GM18498 (cell line): Measurements from ENCODE around the gene SYNE2.

Experiments used
- ATAC-seq: cut with Tn5 transposase; IDR thresholded peaks from one replicate; pipeline ENCODE4 v1.9.1; 2021; ENCODE audit warnings: mild to moderate bottlenecking, moderate library complexity; ENCODE audit not compliant: unreplicated experiment

SYNE2 gene

DNA sequence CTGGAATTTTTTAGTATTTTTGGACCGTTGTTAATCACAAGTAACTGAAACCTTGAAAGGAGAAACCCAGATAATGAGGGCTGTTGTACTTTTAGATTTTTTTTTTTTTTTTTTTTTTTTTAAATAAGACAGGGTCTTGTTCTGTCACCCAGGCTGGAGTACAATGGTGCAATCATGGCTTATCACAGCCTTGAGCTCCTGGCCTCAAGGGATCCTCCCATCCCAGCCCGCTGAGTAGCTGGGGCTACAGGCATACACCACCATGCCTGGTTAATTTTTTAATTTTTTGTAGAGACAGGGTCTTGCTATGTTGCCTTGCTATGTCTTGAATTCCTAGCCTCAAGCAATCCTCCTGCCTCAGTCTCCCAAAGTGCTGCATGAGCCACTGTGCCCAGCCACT is 211.6 kb downstream of the SYNE2 start:
- ATAC-seq = no peak

DNA sequence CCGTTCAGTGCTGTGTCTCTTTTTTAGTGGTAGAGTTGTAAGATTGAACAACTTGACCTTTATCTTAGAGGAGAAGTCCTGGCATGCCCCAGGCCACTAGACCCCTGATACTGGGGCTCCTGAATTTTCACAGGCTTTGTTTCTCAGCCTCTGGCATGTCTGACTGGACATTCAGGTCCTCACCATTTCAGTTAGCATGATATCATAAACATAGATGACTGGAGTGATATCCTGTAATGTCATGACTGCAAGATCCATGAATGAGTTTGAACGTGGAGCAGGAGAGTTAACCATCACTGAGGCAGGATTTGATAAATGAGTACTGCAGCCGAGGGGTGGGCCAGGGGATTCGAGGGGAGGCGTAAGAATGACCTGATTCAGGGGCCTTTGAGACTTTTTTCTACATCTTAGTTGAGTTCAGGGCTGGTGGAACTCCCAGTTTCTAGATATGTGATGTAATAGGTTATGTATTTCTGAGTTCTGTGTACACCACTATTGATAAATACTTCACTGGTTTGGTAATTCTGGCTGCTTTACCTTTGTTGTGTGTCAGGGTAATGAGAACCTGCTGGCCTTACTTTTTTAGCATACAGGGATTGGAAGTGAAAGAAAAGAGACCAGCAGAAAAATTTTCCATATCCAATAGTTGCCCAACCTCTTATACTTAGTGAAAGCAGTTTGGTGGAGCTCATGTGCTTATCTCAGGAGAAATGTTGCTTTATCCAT is 217.0 kb downstream of the SYNE2 start:
- no peak for ATAC-seq

DNA sequence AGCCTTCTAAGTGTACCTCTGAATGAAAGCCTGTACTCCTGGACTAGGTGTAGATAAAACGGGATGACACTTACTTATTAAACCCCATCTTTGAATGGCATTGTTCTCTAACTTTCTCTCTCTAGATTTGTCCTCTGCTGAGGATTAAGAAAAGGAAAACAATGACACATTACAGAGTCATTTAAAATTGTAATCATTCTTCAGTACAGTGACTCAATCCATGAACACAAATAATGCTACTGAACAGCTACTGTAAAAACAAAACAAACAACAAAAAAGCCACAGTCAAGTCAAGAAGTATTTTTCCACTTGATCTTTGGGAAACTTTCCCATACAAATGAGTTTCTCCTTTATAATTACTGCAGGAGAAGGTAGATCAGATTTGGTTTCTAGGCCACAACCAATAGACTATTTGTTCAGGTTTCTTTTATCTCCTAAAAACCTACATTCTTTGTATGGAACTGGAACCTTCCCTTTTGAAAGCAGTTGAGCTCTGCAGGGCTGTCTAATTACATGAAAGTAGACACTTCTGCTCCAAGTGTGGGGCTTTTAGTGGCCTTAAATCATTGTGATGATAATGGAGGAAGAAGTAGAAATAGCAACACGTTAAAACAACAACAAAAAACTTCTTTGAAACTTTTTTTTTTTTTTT is 222.3 kb downstream of the SYNE2 start:
- no peak for ATAC-seq

DNA sequence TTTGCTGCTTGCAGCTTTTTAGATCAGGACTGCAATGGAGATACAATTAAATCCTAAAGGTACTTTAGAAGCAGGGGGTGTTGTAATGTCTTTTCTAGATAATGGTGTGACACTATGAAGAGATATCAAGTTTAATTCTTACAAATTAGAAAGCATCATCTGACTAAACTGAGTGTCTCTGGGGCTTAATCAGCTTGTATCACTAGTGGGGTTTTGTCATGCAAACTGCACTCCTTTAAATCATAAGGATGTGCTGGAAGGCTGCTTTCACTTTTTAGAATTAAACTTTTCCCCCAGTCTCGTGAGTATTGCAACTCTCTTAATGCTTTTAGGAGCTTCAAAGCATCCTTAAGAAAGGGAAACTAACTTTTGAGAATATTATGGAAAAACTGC is 222.8 kb downstream of the SYNE2 start:
- no peak for ATAC-seq

DNA sequence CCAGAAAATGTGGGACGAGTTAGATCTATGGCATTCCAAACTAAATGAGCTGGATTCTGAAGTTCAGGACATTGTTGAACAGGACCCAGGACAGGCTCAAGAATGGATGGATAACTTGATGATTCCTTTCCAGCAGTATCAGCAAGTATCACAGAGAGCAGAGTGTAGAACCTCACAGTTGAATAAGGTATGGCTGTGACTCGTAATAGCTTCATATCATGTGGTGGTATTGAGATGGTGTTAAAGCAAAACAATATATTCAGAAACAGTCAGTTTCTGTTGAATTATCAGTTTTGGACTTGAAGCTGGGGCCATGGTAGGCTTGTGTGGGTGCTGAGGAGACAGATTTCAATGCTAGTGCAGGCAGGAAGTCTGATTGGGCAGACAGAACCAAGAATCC is 227.6 kb downstream of the SYNE2 start:
- no peak for ATAC-seq

DNA sequence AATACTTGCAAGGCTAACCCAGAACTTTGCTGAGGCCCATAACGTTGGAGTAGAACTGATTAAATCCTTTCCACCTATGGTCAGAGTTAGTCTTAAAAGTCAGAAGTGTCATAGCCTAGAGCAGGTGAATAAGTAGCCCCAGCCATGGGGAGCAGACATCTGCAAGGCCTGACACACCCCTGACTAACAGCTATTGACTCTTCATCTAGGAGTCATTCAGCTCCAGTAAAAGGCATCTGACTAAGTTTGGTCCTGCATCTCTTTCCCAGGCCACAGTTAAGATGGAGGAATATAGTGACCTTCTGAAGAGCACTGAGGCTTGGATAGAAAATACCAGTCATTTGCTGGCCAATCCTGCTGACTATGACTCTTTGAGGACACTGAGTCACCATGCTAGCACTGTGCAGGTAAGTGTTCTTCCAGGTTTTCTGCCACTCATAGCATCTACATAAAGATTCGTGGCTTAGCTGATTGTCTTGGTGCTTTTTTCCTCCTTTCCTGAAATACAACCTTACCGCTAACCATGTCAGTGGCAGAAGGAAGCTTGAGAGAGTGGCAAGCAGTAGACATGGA is 228.5 kb downstream of the SYNE2 start:
- ATAC-seq = no peak

DNA sequence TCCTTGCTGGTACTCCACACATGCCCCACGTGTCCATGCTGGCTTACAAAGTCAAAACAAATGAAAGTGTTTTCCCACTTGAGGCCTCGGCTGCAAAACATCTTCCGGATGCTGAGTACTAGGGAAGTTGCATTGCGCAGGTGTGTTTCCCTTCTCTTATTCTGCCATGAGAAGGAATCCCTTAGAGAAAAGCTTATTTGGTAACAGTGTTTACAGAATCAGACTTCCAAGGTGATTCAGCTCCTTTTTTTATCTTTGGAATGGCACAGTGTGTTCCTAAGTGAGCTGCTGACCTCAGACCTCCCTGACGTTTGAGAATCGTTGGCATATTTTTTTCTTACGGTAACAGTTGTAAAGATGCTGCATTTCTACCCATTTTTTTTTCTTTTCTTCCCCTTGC is 230.0 kb downstream of the SYNE2 start:
- no peak for ATAC-seq

DNA sequence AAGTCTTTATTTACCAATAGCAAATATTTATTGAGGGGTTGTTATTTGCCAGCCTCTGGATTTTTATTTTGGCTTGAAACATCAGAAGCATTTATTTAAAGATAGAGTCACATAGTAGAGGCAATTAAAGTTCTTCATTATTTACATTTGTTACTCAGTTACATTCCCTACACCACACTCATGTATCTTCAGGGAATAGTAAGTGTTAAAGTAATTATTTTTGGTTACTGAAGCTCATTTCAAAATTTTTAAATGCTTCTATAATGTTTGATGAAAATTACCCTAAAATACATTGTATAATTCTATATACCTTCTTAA is 235.8 kb downstream of the SYNE2 start:
- ATAC-seq = no peak

DNA sequence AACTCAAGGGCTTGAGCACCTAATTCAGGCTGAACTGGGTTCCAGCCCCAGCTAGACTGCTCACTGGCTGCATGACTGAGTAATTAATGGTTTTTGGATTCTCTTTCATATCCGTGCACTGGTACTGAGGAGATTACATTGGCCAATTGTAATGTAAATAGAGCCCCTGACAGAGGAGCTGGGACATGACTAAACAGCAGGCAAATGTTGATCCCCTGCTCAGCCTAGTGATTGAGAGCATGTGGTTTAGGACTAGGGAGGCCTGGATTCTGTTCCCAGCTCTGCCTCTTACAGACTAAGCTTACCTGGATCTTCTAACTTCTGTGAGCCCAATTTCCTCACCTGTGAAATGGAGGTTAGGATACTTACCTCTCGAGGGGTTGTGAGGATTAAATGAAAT is 237.1 kb downstream of the SYNE2 start:
- ATAC-seq = no peak

DNA sequence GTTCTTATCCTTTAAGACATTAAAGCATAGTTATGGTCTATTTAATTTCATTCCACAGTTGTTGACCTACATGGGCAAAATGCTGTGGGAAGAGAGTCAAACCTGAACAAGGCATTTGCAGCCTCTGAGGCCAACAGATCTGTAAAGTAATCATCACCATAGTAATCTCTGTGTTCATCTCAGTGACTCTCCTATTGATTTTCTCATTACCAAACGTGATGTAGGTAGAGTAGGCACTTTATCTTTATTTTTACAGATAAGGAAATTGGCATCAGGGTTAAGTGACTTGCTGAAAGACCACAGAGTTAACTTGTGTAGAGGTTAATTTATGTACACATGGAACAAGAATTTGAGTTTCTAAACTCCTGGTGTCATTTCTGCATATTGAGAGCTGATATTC is 238.4 kb downstream of the SYNE2 start:
- no peak for ATAC-seq

DNA sequence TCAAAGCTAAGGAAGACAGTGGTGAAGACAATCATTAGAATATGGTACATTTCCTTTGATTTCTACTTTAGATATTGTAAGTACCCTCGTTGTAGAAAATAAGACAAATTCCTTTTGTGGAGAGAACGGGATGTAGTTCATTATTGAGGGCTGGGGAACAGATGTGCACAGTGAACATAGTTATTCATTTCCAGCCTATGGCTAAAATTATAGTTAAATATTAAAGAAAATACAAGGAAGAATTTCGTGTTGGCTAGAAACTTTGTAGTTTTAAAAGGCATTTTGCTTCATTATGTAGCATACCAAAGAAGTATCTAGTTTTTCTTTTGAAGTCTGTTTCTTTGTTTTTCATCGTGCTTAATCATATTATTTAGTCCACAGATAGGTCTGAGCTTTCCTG is 239.5 kb downstream of the SYNE2 start:
- ATAC-seq = no peak

DNA sequence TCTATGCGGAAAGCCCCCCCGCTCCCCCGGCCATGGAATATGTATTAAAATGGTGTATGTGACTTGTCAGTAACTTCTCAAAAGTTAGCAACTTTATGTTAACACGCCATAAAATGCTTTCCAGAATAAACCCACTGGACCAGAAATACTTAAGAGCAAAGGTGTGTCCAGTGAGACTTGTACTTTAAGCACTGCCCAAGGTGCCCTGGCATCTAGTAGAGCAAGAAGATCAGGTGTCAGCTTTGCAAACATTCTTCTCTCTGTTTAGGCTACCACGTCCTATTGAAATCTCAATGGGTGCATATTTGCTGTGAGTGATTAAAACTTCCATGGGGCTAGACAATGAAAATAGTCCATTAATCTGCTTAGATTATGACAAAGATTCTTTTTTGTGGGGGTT is 240.1 kb downstream of the SYNE2 start:
- ATAC-seq = no peak

DNA sequence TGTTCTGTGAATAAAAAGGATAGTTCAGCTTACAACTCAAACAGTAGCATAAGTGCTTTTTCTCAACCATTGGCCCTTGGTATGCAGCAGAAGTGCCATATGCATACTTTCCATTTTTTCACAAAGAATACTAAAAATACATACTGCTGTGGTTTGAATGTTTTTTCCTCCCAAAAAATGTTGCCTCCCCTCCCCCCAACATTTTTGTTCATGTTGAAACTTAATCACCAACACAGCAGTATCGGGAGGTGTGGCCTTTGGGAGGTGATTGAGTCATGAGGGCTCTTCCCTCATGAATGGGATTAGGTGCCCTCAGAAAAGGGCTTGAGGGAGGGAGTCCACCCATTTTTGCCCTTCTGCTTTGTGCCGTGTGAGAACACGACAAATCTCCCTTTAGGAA is 242.8 kb downstream of the SYNE2 start:
- no peak for ATAC-seq

DNA sequence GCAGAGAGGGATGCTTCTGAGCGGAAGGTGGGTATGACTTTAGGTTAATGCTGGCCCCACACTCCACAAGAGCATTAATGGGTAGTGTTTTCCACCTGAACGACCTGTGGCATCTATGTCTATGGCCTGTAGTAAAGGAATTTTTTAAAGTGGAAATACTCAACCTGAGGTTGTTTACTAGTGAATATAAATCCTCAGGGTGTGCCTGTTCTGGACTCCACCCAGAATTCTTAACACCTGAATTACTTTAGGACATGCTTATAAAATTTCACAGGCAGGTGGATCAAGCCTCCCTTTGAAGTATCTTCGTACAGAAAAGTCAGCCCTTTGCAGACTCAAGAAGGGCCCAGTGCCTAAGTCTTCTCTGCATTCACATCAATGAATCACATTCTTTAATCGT is 245.3 kb downstream of the SYNE2 start:
- ATAC-seq = no peak

DNA sequence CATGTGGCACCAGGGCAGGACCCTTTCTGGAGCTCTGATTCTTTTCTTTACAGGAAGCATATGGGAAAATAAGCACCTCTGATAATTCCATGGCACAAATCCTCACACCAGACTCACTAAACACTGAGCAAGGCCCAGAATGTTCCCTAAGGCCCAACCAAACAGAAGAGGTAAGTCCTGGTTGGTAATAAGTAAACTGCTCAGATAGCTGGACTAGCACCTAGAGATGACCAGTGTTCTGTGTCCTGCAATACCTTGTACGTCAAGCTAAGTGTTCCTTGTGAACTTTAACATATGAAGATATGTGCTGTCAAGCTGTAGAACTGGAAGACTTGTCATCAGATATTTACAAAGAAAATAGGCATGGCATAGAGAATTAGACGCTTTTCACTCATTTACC is 254.6 kb downstream of the SYNE2 start:
- no peak for ATAC-seq

DNA sequence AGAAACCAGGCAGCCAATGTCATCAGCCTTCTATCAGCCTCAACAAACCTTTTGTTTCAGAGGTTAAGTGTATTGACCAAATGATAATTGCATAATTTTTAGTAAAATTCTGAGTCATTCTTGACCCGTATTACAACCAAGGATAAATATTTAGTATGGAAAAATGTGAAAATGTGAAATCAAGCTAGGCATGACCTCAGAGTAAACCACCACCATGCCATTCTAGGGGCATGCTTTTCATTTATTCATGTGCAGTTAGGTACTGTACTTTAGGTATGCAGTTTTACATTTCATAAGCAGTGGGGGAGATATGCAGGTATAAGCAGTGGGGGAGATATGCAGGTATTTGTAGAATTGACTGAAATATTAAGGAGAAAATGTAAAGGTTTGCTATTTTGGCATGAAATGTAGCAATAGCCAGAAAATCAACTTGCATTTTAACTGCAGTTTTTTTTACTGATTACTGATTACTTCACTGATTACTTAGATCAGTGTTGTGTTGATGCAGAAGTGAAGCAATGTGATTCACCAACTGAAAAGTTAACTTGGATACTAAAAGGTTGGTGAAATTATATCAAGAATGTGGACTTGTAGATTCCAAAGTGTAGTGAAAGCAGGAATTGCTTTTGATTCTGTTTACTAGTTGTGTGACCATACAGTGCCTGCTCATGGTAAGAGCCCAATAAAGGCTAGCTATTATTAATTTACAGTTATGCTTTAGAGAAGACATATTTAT is 257.2 kb downstream of the SYNE2 start:
- ATAC-seq = no peak

DNA sequence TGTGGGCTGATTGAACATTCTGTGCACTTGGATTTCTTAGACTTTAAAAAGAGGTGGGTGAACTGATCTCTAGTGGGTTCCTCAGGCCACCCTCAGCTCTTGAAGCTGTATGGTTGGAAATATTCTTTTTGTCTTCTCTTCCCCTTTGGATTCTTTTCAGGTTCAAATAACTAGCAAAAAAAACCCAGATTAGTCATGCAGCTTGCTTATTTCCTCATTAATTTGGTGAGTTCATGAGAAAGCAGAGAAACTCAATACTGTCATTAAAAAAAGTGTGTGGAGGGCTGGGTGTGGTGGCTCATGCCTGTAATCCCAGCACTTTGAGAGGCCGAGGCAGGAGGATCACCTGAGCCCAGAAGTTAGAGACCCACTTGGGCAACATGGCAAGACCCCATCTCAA is 258.0 kb downstream of the SYNE2 start:
- ATAC-seq = no peak

DNA sequence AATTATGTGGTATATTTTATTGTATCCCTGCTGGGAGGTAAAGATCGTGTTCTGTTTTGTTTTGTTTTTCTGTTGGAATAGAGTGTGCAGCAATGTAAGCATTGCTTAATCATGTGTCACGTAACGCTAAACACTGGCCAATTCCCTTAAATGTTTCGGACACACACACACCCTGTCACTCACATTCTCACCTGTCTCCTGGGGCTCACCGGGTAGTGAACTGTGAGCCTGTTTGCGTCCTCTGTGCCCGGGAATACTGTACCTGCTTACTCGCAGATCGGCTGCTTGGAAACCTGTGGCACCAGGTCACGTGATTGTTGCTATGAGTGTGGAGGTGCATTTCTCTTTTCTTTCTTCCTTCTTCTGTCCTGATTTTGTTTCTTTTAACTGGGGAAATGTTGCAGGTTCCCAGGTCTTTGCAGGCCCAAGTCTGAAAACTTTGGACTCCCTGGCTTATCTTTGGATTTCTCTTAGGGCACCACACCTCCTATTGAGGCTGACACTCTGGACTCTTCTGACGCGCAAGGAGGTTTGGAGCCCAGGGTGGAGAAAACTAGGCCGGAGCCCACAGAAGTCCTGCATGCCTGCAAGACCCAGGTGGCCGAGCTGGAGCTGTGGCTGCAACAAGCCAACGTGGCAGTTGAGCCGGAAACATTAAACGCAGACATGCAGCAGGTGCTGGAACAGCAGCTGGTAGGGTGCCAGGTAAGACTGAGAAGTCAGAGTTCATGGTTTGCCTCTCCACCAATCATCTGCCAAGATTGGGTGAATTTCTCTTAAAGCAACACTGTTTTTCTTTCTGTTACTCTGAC is 260.3 kb downstream of the SYNE2 start:
- no peak for ATAC-seq

DNA sequence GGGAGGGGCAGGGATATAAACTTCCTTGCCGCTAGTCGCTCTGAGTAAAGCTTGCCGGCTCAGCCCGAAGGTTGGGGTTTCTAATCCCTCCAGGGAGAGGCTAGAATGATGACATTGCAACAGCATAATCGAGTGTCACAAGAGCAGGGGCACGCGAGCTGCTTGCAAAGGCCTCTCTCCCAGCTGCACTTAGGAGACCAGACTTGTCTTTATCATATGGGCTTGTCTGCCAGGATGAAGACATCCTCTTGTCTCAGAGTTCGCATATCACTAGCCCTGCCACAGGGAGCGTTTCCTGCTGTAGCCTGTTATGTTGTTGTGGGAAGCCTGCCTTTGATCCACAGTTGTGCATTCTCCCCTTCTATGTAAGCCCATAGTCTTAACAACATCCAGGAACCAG is 261.4 kb downstream of the SYNE2 start:
- no peak for ATAC-seq

DNA sequence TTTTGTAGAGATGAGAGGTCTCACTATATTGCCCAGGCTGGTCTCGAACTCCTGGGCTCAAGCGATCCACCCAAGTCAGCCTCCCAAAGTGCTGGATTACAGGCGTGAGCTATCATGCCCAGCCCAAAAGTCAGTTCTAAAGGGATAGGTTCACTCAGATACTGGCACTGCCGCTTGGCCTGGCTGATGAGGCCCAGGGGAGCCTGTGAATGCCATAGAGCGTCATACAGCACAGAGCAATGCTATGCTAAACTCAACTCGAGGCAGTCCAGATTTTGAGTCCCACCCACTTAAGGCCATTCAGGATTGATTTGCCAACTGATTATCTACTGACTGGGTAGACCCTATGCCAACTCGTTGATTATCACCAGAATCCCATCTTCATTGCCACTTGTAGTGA is 262.0 kb downstream of the SYNE2 start:
- ATAC-seq = no peak

DNA sequence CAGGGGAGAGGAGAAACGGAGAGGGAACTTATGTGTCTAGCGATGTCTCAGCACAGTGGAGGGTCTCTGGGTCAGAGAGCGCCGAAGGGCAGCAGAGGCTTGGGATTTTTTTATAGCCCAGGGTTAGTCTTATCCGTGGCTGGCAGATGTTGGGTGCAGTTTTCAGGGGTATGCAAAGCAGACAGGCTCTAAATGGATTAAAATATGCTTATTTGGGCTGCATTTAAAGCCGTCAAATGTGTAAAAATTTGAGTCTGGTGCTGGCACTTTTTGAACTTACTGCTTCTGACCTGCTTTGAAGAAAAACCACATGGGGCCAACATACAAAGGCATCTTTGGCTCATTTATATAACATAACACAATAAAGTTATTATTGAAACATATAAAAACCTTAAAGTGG is 262.6 kb downstream of the SYNE2 start:
- ATAC-seq = no peak
